ENCODE results near the gene NEK4.
A peak's percentile ranks its signal among the peaks of the same experiment; 100 is the strongest.
"Not testable (repeated sequence)": the region's sequence is repeated elsewhere in the genome, so short reads cannot be mapped to it uniquely, and the experiment has no call there.

NEK4 gene

GRCh38 chr3:52695798-52696671 lies 74.7 kb downstream of the NEK4 start:
- DNase-seq, result no peak

GRCh38 chr3:52694528-52695189 lies 76.1 kb downstream of the NEK4 start:
- DNase-seq, result no peak

GRCh38 chr3:52693071-52693470 lies 77.7 kb downstream of the NEK4 start:
- no peak for DNase-seq

- no peak for DNase-seq
Observed at GRCh38 chr3:52690560-52690959, 80.2 kb downstream of the NEK4 start.

- no peak for DNase-seq
Observed at GRCh38 chr3:52689151-52689550, 81.6 kb downstream of the NEK4 start.

- DNase-seq, result no peak
Observed at GRCh38 chr3:52688266-52688665, 82.5 kb downstream of the NEK4 start.

GRCh38 chr3:52685709-52686691 lies 84.7 kb downstream of the NEK4 start, which contains the start of the genes GNL3 and PBRM1:
TSS of gene GNL3 (plus strand) at chr3:52686032. CDS start at chr3:52686093, 61 bp downstream.
TSS of gene PBRM1 (minus strand) at chr3:52685913.
- peak; percentile 39 for DNase-seq

- DNase-seq, result no peak
Observed at GRCh38 chr3:52685285-52685708, 85.4 kb downstream of the NEK4 start.

- no peak for DNase-seq
Observed at GRCh38 chr3:52684184-52684583, 86.6 kb downstream of the NEK4 start.

GRCh38 chr3:52683611-52684010 lies 87.1 kb downstream of the NEK4 start:
- no peak for DNase-seq

GRCh38 chr3:52682016-52682415 lies 88.7 kb downstream of the NEK4 start:
- DNase-seq, result no peak

GRCh38 chr3:52681596-52681995 lies 89.1 kb downstream of the NEK4 start:
- DNase-seq, result no peak

- DNase-seq, result no peak
Observed at GRCh38 chr3:52679811-52680210, 90.9 kb downstream of the NEK4 start.

GRCh38 chr3:52679199-52679538 lies 91.6 kb downstream of the NEK4 start:
- no peak for DNase-seq

GRCh38 chr3:52678265-52679198 lies 92.2 kb downstream of the NEK4 start:
- DNase-seq, result no peak

- DNase-seq, result not testable (repeated sequence)
Observed at GRCh38 chr3:52676201-52676600, 94.5 kb downstream of the NEK4 start.

GRCh38 chr3:52671676-52672075 lies 99.1 kb downstream of the NEK4 start:
- DNase-seq, result no peak

- DNase-seq, result no peak
Observed at GRCh38 chr3:52670621-52671521, 99.9 kb downstream of the NEK4 start.

- DNase-seq, result no peak
Observed at GRCh38 chr3:52663098-52663497, 107.6 kb downstream of the NEK4 start.

- DNase-seq, result no peak
Observed at GRCh38 chr3:52660046-52660445, 110.7 kb downstream of the NEK4 start.

All from NCI-H1694 (cell line).